Left cardiac atrium (tissue), 4 donors: Measurements from ENCODE around the gene HHIPL2. TPM values are rescaled to one million over a fixed set of nuclear protein-coding genes. Genes with fewer than 3 reads are reported as not detected.
A peak's percentile ranks its signal among the peaks of the same experiment; 100 is the strongest.

Source experiments
- ATAC-seq, 2 donors: fragments of 200-7000 bp; cut with Tn5 transposase; one replicate each; pipeline ENCODE4 v1.9.1; 2020; ENCODE audit warnings: mild to moderate bottlenecking in 2 of 2, moderate library complexity in 2 of 2
- DNase-seq: peaks from one replicate; pipeline ENCODE4 v3.0.0-alpha.2; 2020
- intact Hi-C, 2 donors: fragments of 100-400 bp; cut with DNase I; formaldehyde crosslinking; loops; one replicate each; pipeline versions ENCODE4 v1.14.1 to v1.15.1; 2022 to 2023
- long read RNA-seq: library from polyadenylated mRNA; unstranded; transcript quantifications from one replicate; pipeline ENCODE4 v2.0.0, GENCODE V29; 2021
- total RNA-seq, 2 donors: library from RNA; stranded (reverse); fragmentation: NEBNext Ultra II Directional; extraction: Animal tissue kit (Norgen Biotek cat#: 25700); gene quantifications; one replicate each; pipeline ENCODE4 v1.2.1, GENCODE V29; 2021
- donor health status: DM: no; HTN: yes; CAD: no.
- donor health status: DM: no; HTN: yes; CAD: no; lungs with severe emphysema.
- donor health status: DM: yes; HTN: yes; CAD: no.
- donor health status: Dilated cardiomyopathy.

Gene HHIPL2
- under 1 TPM; 0.32 to 0.37 TPM for total RNA-seq
- long read RNA-seq, result 0 reads

DNA sequence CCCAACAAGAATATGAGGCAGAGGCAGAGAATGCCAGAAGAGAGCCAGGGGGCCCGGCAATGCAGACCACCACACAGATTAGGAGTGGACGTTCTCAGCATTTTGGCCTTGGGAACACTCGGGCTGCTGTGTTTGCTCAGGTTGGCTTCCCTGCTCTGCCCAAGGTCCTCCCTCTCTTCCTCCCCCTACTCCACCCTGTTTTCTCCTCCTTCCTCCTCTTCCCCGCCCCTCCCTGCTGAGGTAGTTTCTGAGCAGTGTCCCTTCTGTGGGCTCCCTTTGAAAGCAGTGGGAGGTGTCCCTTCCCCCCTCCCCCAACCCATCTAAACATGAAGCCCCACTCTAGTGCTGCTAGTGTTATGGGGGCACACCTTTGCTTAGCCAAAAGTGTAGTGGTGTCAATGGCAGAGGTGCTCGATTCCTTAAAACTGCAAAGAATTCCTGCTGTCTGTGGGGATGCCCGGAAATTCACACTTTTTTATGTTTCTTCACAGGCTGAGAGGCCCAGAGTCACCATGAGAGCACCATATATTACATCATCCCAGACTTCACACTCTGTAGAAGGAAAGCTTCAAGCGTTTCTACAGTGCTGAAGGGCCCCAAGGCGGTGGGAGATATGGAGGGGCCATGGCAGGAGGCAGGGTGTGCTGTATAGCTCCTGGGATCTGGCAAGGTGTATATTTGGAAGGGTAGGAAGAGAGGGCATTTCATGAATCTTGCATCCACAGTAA, at the start of gene HHIPL2:
TSS of gene HHIPL2 (minus strand) at position 161 of the 728 bp plus-strand sequence. CDS start at position 101, 60 bp downstream.
- DNase-seq, result no peak
- no peak for ATAC-seq
- intact Hi-C loops, result no loop called here

DNA sequence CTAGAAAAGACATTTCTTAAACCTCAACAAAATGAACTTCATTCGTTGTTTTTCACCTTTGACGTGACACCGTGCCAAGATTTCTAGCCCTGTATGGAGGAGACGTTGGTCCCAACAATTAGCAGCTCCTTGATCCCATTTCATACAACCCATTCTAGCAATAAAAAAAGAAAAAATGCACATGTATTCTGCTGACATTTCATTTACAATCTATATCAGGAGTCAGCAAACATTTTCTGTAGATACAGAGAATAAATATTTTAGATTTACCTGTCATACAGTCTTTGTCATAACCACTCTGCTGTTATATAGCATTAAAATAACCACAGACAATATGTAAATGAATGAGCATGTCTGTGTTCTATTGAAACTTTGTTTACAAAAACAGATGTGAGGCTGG, 48.8 kb upstream of the HHIPL2 start:
- ATAC-seq, result no peak
- intact Hi-C loops, result no loop called here
- no peak for DNase-seq

DNA sequence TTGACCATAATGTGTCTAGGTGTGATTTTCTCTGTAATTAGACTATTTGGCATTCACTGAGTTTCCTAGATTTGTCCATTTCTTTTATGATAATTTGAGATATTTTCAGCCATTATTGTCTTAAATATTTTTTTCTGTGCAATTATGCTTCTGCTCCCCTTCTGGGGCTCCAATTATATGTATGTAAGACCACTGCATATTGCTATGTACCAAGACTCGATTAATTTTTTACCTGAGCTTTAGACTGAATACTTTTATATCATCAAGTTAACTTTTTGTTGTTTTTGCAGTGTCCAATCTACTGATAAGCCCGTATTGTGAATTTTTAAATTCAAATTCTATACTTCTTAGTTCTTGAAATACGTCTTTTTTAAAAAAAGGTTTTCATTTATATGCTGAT, 46.9 kb upstream of the HHIPL2 start:
- DNase-seq, result no peak
- intact Hi-C loops, result no loop called here
- no peak for ATAC-seq

DNA sequence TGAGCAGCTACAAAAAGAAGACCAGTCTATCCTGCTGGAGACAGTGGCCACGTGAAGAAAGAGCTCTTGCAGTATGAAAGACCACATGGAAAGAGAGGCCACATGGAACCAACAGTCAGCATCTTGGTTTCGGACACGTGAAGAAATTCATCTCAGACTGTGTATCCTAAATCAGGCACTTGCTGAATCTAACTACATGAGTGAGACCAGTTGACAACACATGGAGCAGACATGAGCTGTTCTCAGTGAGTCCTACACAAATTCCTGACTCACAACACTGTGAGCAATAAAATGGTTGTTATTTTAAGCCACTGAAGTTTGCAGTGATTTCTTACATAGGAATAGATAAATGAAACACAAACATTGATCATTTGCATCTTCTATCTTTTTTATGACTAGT, 44.3 kb upstream of the HHIPL2 start:
- intact Hi-C loops, result no loop called here
- no peak for ATAC-seq
- no peak for DNase-seq

GRCh38 chr1:222589462-222590302, 41.8 kb upstream of the HHIPL2 start, which contains the start of gene TAF1A:
TSS of gene TAF1A (minus strand) at chr1:222589933.
- intact Hi-C loops, result no loop called here
- DNase-seq (peak; percentile 88), ATAC-seq (peak; percentile 97 to 99)

DNA sequence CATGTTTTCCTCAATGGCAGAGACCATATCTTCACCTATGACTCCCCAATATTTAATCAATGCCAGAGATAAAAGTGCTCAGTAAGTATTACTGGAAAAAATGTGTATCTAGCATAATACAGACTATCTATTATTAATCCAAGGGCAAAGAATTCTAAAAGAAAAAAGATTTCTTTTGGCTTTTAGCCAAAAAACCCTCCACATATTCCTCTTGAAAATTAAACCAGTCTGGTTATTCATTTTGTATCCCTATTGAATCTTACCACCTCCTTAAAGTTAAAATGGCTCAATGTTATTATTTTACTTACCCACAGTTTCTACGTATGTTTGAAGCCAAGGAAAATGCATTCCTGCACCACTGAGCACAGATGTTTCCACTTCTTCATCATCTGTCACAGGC, 40.2 kb upstream of the HHIPL2 start:
- ATAC-seq, result no peak
- intact Hi-C loops, result no loop called here
- DNase-seq, result no peak

GRCh38 chr1:222586842-222587241, 38.9 kb upstream of the HHIPL2 start:
- no peak for DNase-seq
- intact Hi-C loops, result no loop called here
- ATAC-seq, result no peak

GRCh38 chr1:222583079-222583478, 35.2 kb upstream of the HHIPL2 start:
- DNase-seq, result no peak
- no peak for ATAC-seq
- intact Hi-C loops, result no loop called here

- intact Hi-C loops, result no loop called here
- DNase-seq (no peak), ATAC-seq (peak in 1 of 2 donors; percentile 25)
Observed at GRCh38 chr1:222582099-222582774, 34.3 kb upstream of the HHIPL2 start.

DNA sequence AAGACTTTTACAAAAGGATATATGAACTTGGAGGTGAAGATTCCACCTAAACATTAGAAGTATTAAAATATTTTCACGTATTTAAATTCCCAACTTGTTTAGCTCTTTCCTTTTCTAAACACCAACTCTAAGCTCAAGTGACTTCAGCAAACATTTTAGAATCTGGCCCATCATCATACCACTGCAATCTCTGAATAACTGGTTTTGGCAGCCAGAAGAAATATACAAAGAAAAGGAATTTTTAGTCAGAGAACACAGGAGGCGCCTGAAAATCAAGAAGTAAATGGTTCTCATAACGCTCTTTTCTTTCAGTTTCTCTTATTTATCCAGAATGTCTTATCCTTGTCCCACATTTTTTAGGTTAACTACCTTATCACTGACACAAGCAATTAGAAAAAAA, 31.4 kb upstream of the HHIPL2 start:
- intact Hi-C loops, result no loop called here
- DNase-seq (no peak), ATAC-seq (no peak)

GRCh38 chr1:222570837-222571236, 22.9 kb upstream of the HHIPL2 start:
- ATAC-seq (no peak), DNase-seq (no peak)
- intact Hi-C loops, result no loop called here

GRCh38 chr1:222561656-222562055, 13.8 kb upstream of the HHIPL2 start:
- ATAC-seq (no peak), DNase-seq (no peak)
- intact Hi-C loops, result no loop called here

GRCh38 chr1:222557574-222557973, 9.7 kb upstream of the HHIPL2 start:
- DNase-seq (no peak), ATAC-seq (no peak)
- intact Hi-C loops, result no loop called here

GRCh38 chr1:222557148-222557547, 9.2 kb upstream of the HHIPL2 start:
- intact Hi-C loops, result no loop called here
- no peak for DNase-seq
- ATAC-seq, result no peak

DNA sequence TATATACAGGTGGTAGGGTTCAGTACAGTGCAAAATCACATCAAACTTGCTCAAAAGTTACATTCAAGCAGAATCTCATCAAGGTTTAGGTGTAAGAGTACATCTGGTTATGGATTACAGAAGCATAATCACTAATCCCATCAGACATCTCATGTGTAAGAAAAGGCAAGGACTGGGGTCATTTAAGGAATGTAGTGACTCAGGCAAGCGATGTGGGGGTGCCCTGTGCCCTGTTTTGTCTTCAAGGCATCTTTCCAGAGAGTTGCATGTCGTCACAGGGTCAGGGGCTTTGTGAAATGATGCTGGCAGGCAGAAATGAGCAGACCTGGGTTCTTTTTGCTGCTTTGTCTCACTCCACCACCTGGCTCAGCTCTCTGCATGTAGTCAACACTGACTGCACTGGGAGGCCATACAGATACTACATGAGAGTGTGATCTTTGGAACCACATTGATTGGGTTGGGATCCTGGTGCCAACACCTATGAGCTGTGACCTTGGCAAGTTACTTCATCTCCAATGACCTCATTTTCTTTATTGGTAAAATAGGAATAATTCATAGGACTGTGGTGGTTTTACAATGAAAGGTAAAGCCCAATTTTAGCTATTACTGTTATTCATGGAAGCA, 8.2 kb upstream of the HHIPL2 start:
- intact Hi-C loops, result no loop called here
- ATAC-seq (no peak), DNase-seq (no peak)

DNA sequence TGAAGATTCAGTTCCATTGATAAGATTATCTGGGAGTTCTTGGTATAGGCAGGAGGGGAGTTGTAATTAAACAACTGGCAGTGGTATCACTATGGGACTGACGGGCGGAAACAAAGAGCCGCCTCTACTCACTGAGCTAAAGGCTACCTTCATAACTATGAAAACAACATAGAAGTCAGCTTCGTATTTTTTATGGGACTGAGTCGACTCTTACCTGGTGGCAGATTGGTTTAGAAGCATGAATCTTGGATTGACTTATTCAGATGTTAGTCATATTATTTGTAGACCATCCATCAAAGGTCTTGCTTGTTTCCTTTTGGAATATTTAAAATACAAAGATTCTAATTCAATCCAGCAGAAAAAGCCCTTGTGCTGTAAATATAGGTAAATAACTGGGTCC, 6.3 kb upstream of the HHIPL2 start:
- ATAC-seq, result no peak
- intact Hi-C loops, result no loop called here
- no peak for DNase-seq

DNA sequence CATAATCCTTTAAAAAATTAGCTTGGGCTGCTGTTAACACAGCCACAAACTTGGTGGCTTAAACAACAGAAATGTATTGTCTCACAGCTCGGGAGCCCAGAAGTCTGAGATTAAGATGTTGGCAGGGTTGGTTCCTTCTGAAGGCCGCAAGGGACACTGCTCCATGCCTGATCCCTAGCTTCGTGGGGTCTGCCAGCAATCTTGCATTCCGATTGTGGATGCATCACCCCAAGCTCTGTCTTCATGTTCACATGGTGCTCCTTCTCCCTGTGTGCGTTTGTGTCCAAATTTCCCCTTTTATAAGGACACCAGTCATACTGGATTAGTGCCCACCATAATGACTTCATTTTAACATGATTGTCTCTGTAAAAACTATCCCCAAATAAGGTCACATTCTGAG, 5.0 kb upstream of the HHIPL2 start:
- peak; percentile 49 to 77 for ATAC-seq
- intact Hi-C loops, result no loop called here

DNA sequence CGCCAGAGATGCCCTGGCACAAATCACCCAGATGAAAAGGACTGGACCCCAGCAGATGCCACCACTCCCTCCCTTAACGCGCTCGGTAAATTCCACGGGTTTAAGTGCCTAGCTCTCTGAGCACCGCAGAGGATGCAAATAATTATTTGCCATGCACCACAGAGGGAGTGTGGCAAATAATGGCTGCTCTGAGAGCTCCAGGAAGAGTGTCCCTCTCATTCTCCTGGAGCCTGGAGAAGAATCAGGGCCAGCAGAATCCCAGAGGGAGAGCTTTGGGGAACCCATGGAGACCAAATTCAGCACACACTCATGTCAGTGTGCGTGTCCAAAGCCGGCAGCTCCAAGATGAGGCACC, 667 bp downstream of the HHIPL2 start:
- ATAC-seq (no peak), DNase-seq (no peak)
- intact Hi-C loops, result no loop called here

More for the DNA sequence above, 5.0 kb upstream of the HHIPL2 start:
- DNase-seq, result peak; percentile 33

GRCh38 chr1:222546548-222547259, 1.2 kb downstream of the HHIPL2 start:
- intact Hi-C loops, result no loop called here
- ATAC-seq (peak; percentile 68 to 87), DNase-seq (peak; percentile 30)
